ENCODE results near the gene FUOM.

DNA sequence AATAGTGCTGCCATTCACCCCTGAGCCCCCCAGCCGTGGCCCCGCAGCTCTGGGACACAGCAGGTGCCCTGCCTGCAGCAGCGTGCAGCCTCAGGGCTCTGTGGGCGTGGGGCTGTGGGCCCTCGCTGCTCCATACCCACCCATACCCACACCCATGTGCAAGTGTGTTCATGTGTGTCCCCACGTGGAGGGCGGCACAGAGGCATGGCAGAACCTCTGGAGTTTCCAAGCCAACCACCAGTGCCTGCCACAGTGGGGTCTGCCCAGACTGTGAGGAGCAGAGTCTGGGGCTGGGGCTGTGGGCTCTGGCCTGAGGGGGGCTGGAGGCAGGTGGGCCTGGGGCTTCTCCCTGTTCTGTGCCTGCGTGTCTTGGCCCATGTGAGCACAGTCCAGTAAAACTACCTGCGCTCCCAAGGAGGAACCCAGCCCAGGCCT, 8.2 kb downstream of the FUOM start:
- TF ChIP-seq, protein P1, sequence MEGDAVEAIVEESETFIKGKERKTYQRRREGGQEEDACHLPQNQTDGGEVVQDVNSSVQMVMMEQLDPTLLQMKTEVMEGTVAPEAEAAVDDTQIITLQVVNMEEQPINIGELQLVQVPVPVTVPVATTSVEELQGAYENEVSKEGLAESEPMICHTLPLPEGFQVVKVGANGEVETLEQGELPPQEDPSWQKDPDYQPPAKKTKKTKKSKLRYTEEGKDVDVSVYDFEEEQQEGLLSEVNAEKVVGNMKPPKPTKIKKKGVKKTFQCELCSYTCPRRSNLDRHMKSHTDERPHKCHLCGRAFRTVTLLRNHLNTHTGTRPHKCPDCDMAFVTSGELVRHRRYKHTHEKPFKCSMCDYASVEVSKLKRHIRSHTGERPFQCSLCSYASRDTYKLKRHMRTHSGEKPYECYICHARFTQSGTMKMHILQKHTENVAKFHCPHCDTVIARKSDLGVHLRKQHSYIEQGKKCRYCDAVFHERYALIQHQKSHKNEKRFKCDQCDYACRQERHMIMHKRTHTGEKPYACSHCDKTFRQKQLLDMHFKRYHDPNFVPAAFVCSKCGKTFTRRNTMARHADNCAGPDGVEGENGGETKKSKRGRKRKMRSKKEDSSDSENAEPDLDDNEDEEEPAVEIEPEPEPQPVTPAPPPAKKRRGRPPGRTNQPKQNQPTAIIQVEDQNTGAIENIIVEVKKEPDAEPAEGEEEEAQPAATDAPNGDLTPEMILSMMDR (IDR thresholded peaks at IDR 0.05) = no peak
- no peak for TF ChIP-seq EZH2 (IDR thresholded peaks at IDR 0.05)

Measured in neural progenitor cell (in vitro differentiated cells).